NT2/D1 (cell line): Measurements from ENCODE around the gene FYCO1.

Experiments used
- DNase-seq: peaks from one replicate; pipeline ENCODE4 v3.0.0-alpha.2; 2011; ENCODE audit warnings: low read depth, low spot score
- H3K27me3 ChIP-seq: 2 replicates; pipeline ENCODE4 v1.6.0; 2011; ENCODE audit warnings: mild to moderate bottlenecking; ENCODE audit not compliant: insufficient read length, insufficient read depth
- H3K36me3 ChIP-seq: 2 replicates; pipeline ENCODE4 v1.6.1; 2011; ENCODE audit warnings: mild to moderate bottlenecking, low read length, mixed read lengths; ENCODE audit not compliant: insufficient read depth, insufficient read length
- H3K4me1 ChIP-seq: 2 replicates; pipeline ENCODE4 v1.5.1; 2011; ENCODE audit not compliant: insufficient read depth, insufficient read length
- H3K4me3 ChIP-seq: 2 replicates; pipeline ENCODE4 v1.5.1; 2011; ENCODE audit warnings: low read depth; ENCODE audit not compliant: insufficient read length
- H3K9ac ChIP-seq: 2 replicates; pipeline ENCODE4 v1.6.0; 2011; ENCODE audit warnings: low read depth; ENCODE audit not compliant: insufficient read length
- H3K9me3 ChIP-seq: 2 replicates; pipeline ENCODE4 v1.5.1; 2011; ENCODE audit warnings: mild to moderate bottlenecking, low read length; ENCODE audit not compliant: insufficient read depth
- SUZ12 ChIP-seq: IDR thresholded peaks from 2 replicates; pipeline ENCODE4 v1.6.1; 2011; ENCODE audit not compliant: insufficient read length, insufficient read depth; ENCODE audit errors: extremely low read depth
- YY1 ChIP-seq: IDR thresholded peaks from 2 replicates; pipeline ENCODE4 v1.6.1; 2011; ENCODE audit not compliant: insufficient read length, insufficient read depth
- ZNF274 ChIP-seq: IDR thresholded peaks from 2 replicates; pipeline ENCODE4 v1.6.1; 2011; ENCODE audit warnings: mild to moderate bottlenecking, low read depth, low read length

Gene FYCO1

GRCh38 chr3:45868650-45869049 is 127.0 kb downstream of the FYCO1 start:
- H3K36me3 ChIP-seq = no peaks in the 10 kb centered on the region
- peaks cover 5% of the 10 kb centered on the region for H3K9me3 ChIP-seq
- DNase-seq = no peak
- H3K4me1 ChIP-seq = no peaks in the 10 kb centered on the region
- no peak overlapping the region for H3K9ac ChIP-seq
- H3K27me3 ChIP-seq = no peaks in the 10 kb centered on the region
- H3K4me3 ChIP-seq = no peak overlapping the region
- TF ChIP-seq SUZ12 (no peak), ZNF274 (no peak), YY1 (no peak)

GRCh38 chr3:45868213-45868612 is 127.4 kb downstream of the FYCO1 start:
- Histone ChIP-seq H3K4me3 (no peak overlapping the region), H3K27me3 (no peaks in the 10 kb centered on the region), H3K9ac (no peak overlapping the region), H3K36me3 (no peaks in the 10 kb centered on the region), H3K9me3 (peaks cover 8% of the 10 kb centered on the region), H3K4me1 (no peaks in the 10 kb centered on the region)
- no peak for DNase-seq
- no peak for TF ChIP-seq SUZ12
